IPS-20b (cell line): Measurements from ENCODE around the gene NOTO.
"Not testable (repeated sequence)": the region's sequence is repeated elsewhere in the genome, so short reads cannot be mapped to it uniquely, and the experiment has no call there.

ENCODE experiments used
- H3K27ac ChIP-seq: one replicate; pipeline ENCODE4 v1.5.1; 2013; ENCODE audit warnings: low read length
- H3K27me3 ChIP-seq: 2 replicates; pipeline ENCODE4 v1.6.1; 2013; ENCODE audit warnings: mild to moderate bottlenecking, low read length, inconsistent platforms; ENCODE audit not compliant: insufficient read depth
- H3K36me3 ChIP-seq: 2 replicates; pipeline ENCODE4 v1.6.1; 2013; ENCODE audit warnings: low read depth, mild to moderate bottlenecking, inconsistent platforms, low read length, moderate library complexity; ENCODE audit not compliant: insufficient read depth
- H3K4me1 ChIP-seq: 2 replicates; pipeline ENCODE4 v1.6.1; 2013; ENCODE audit warnings: mild to moderate bottlenecking, control low read depth, inconsistent platforms, low read length, moderate library complexity; ENCODE audit not compliant: insufficient read depth
- H3K4me3 ChIP-seq: 2 replicates; pipeline ENCODE4 v1.5.1; 2013; ENCODE audit warnings: mild to moderate bottlenecking, low read length, inconsistent platforms
- H3K9ac ChIP-seq: 2 replicates; pipeline ENCODE4 v1.6.1; 2013; ENCODE audit warnings: low read depth, mild to moderate bottlenecking, inconsistent platforms, low read length, moderate library complexity
- H3K9me3 ChIP-seq: 2 replicates; pipeline ENCODE4 v1.6.1; 2013; ENCODE audit warnings: mild to moderate bottlenecking, low read depth, low read length, inconsistent platforms; ENCODE audit not compliant: insufficient read depth

Gene NOTO

DNA sequence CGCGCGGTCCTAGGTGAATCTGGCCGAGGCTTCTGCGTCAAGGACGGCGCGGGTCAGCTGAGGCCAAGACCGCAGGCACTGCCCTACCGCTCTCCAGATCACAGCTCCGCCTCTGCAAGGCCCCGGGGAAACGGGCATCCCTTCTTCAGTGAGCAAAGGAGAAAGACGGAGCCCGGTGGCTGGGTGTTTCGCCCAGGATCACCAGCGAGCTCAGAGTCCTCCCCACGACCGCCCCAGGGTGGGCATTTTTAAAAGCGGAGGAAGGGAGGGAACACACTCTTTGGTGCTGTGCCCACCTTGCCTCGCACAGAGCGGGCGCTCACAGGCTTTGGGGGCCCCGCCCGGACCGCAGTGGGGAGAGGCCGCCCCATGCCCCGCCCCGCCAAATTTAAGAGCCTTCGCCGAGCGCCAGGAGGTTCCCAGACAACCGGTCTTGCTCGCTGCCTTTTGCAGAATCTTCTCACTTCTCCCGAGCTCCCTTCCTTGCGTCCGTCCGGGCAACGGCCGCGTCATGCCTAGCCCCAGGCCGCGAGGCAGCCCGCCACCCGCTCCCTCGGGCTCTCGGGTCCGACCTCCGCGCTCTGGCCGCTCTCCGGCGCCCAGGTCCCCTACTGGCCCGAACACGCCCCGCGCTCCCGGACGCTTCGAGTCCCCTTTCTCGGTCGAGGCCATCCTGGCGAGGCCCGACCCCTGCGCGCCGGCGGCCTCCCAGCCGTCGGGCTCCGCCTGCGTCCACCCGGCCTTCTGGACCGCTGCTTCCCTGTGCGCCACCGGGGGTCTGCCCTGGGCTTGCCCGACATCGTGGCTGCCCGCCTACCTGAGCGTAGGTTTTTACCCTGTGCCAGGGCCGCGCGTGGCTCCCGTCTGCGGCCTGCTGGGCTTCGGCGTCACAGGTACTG lies at the start of gene NOTO:
NOTO (plus strand) TSS at position 419 of the 899 bp plus-strand sequence; CDS start at position 512, 93 bp downstream.
- Histone ChIP-seq H3K4me3 (peak within 1 kb of the TSS; percentile 52), H3K9ac (no peak within 1 kb of the TSS), H3K27me3 (peaks cover 81% of the 10 kb centered on the region), H3K27ac (no peak within 1 kb of the TSS), H3K4me1 (peaks cover 2% of the 10 kb centered on the region; the same call in 1 of the 2 replicates), H3K9me3 (peaks cover 4% of the 10 kb centered on the region; the same call in 1 of the 2 replicates), H3K36me3 (no peaks in the 10 kb centered on the region)

DNA sequence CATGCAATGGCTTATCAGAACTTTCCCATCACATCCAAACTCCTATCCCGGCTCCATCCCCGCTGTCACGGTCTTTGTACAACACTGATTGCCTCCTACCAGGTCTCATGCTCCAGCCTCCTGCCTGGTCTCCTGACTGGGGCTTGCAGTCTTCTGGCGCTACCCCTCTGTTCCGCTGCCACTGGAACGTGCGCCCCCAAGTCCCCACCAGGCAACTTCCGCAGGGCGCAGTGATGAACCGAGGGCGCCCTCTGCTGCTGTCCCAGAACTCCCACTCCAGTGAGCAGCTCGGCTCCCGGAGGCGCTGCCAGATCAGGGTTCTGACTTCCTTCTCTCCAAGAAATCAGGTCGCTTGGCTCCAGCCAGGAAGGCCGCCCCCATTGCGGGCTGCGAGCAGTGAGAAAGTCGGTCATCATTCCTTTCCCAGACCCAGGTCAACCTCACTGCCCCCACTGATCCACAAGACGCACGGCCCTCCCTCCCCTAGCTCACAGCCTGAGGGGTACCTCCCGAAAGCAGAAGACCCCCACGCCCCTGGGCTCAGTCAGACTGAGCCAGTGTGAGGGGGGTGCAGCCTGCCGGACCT lies 45.7 kb upstream of the NOTO start:
- H3K9ac ChIP-seq: no peak overlapping the region
- no peaks in the 10 kb centered on the region for H3K4me1 ChIP-seq
- H3K27ac ChIP-seq: no peak overlapping the region
- H3K36me3 ChIP-seq: no peaks in the 10 kb centered on the region
- H3K4me3 ChIP-seq: peak overlapping the region; percentile 44; the same call in 1 of the 2 replicates
- H3K9me3 ChIP-seq: no peaks in the 10 kb centered on the region
- peaks cover 22% of the 10 kb centered on the region for H3K27me3 ChIP-seq

GRCh38 chr2:73162856-73163391 lies 39.5 kb upstream of the NOTO start:
- Histone ChIP-seq H3K36me3 (no peaks in the 10 kb centered on the region), H3K9ac (no peak overlapping the region)

GRCh38 chr2:73163483-73164367 lies 38.6 kb upstream of the NOTO start:
- H3K27ac ChIP-seq: no peak overlapping the region
- no peaks in the 10 kb centered on the region for H3K4me1 ChIP-seq
- no peaks in the 10 kb centered on the region; the same call in 1 of the 2 replicates for H3K27me3 ChIP-seq
- H3K9ac ChIP-seq: no peak overlapping the region
- H3K4me3 ChIP-seq: no peak overlapping the region
- H3K36me3 ChIP-seq: no peaks in the 10 kb centered on the region
- no peaks in the 10 kb centered on the region for H3K9me3 ChIP-seq

More at GRCh38 chr2:73162856-73163391, 39.5 kb upstream of the NOTO start:
- Histone ChIP-seq H3K27me3 (peaks cover 6% of the 10 kb centered on the region), H3K4me3 (no peak overlapping the region), H3K9me3 (no peaks in the 10 kb centered on the region), H3K27ac (no peak overlapping the region), H3K4me1 (no peaks in the 10 kb centered on the region)

DNA sequence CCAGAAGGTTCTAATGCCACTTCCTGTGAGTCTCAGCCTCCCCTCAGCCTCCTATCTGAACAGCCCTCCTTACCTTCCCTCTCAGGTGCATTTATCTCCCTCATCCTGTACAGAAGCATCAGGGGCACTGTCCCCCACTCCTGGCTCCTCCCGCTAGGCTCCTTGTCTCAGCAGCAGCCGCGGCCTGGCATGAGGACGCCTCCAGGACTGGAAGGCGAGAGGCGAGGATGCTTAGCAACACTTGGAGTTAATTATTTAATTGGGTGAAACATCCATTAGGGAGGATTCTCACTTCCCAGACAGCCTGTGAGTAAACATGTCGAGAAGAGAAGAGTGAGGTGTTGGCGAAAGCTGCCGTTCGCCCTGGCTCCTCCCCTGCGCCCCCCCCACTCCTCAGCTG lies 36.4 kb upstream of the NOTO start:
- not testable (repeated sequence) for H3K4me3 ChIP-seq, H3K9me3 ChIP-seq, H3K9ac ChIP-seq, H3K27ac ChIP-seq, H3K36me3 ChIP-seq, H3K27me3 ChIP-seq, H3K4me1 ChIP-seq

- not testable (repeated sequence) for H3K27ac ChIP-seq, H3K9ac ChIP-seq
Observed at GRCh38 chr2:73166813-73167212, 35.6 kb upstream of the NOTO start.

DNA sequence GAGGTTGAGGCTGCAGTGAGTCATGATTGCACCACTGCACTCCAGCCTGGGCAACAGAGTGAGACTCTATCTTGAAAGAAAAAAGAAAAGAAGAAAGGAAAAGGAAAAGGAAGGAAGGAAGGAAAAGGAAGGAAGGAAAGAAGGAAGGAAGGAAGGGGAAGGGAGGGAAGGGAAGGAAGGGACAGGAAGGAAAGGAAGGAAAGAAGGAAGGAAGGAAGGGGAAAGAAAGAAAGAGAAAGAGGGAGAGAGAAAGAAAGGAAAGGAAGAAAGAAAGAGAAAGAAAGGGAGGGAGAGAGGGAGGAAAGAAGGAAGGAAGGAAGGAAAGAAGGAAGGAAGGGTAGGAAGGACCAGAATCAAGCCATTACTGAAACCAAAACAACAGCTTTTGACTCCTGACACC lies 34.0 kb upstream of the NOTO start:
- H3K9me3 ChIP-seq, H3K4me3 ChIP-seq, H3K9ac ChIP-seq, H3K36me3 ChIP-seq, H3K4me1 ChIP-seq, H3K27ac ChIP-seq: not testable (repeated sequence)
- peaks cover 10% of the 10 kb centered on the region for H3K27me3 ChIP-seq

More at GRCh38 chr2:73166813-73167212, 35.6 kb upstream of the NOTO start:
- H3K4me1 ChIP-seq, H3K27me3 ChIP-seq, H3K36me3 ChIP-seq, H3K9me3 ChIP-seq, H3K4me3 ChIP-seq: not testable (repeated sequence)

GRCh38 chr2:73170341-73170740 lies 32.0 kb upstream of the NOTO start:
- peaks cover 30% of the 10 kb centered on the region for H3K27me3 ChIP-seq
- not testable (repeated sequence) for H3K4me3 ChIP-seq, H3K4me1 ChIP-seq, H3K9me3 ChIP-seq, H3K36me3 ChIP-seq, H3K9ac ChIP-seq, H3K27ac ChIP-seq

DNA sequence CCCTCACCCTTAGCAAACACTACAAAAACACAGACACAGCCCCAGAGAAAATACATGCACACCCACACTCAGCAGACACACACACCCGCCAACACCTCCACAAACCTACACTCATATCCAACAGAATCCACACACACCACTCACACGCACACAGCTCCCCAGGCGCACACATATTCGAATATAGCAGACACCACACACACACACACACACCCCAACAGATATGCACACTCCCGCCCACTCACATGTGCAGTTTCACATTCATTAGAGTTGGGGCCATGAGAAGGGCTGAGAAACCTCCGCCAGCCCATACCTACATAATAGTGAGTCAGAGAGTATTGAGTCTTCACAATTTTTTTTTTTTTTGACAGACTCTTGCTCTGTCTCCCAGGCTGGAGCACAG lies 29.4 kb upstream of the NOTO start:
- H3K27me3 ChIP-seq: peaks cover 56% of the 10 kb centered on the region

GRCh38 chr2:73173781-73174180 lies 28.6 kb upstream of the NOTO start:
- H3K36me3 ChIP-seq: no peaks in the 10 kb centered on the region
- peaks cover 65% of the 10 kb centered on the region for H3K27me3 ChIP-seq
- H3K4me3 ChIP-seq: no peak overlapping the region
- H3K27ac ChIP-seq: no peak overlapping the region
- H3K4me1 ChIP-seq: peaks cover 9% of the 10 kb centered on the region; the same call in 1 of the 2 replicates
- H3K9me3 ChIP-seq: no peaks in the 10 kb centered on the region
- no peak overlapping the region for H3K9ac ChIP-seq

More for the DNA sequence above, 29.4 kb upstream of the NOTO start:
- Histone ChIP-seq H3K4me3 (no peak overlapping the region), H3K9ac (no peak overlapping the region), H3K36me3 (no peaks in the 10 kb centered on the region), H3K27ac (no peak overlapping the region), H3K4me1 (peaks cover 9% of the 10 kb centered on the region; the same call in 1 of the 2 replicates), H3K9me3 (no peaks in the 10 kb centered on the region)

DNA sequence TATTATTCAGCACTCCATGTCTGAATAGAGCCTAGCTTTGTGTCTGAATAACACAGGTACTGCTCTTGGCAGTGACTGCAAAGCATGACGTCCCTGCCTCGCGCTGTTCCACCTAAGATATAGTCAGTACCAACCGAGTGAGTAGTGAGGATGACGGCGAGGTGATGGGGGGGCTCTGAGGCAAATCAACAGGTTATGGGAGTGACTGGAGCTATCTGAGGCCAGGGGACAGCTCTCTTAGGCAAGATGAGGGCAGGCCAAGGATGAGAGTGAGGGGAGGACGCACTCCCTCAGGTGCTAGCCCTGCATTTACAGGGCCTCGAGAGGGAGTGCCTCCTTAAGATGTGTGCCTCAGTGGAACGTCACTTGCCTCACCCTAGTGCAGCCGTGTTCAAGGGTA lies 28.1 kb upstream of the NOTO start:
- no peaks in the 10 kb centered on the region for H3K36me3 ChIP-seq
- peaks cover 9% of the 10 kb centered on the region; the same call in 1 of the 2 replicates for H3K4me1 ChIP-seq
- H3K9me3 ChIP-seq: no peaks in the 10 kb centered on the region
- no peak overlapping the region for H3K4me3 ChIP-seq
- no peak overlapping the region for H3K9ac ChIP-seq
- no peak overlapping the region for H3K27ac ChIP-seq
- H3K27me3 ChIP-seq: peaks cover 69% of the 10 kb centered on the region
